Pons (tissue), 1 donor: ENCODE measurements around the gene NSUN2.

ENCODE experiments used
- DNase-seq: peaks from one replicate; pipeline ENCODE4 v3.0.0-alpha.2; 2016; ENCODE audit warnings: low spot score

NSUN2 gene

GRCh38 chr5:6644794-6645241, 12.0 kb upstream of the NSUN2 start:
- DNase-seq = no peak

- DNase-seq = no peak
Measured at GRCh38 chr5:6642655-6643054, 9.8 kb upstream of the NSUN2 start.

DNA sequence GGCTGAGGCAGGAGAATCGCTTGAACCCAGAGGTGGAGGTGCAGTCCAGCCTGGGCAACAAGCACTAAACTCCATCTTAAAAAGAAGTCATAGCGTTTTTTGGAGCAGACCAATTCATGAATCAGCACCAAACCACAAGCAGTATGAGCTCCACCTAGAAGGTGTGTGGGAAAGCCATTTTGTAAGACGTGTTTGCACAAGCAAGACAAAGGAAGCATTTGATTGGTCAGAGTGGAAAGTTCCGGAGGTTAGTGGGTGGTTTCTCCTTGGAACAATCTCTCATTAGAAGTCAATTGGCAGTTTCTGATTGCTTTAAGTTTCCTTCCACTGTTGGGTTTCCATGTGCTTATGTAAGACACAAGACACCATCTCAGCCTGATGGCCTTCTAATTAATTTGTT, 5.4 kb upstream of the NSUN2 start:
- DNase-seq = no peak

GRCh38 chr5:6637590-6637989, 4.7 kb upstream of the NSUN2 start:
- no peak for DNase-seq

DNA sequence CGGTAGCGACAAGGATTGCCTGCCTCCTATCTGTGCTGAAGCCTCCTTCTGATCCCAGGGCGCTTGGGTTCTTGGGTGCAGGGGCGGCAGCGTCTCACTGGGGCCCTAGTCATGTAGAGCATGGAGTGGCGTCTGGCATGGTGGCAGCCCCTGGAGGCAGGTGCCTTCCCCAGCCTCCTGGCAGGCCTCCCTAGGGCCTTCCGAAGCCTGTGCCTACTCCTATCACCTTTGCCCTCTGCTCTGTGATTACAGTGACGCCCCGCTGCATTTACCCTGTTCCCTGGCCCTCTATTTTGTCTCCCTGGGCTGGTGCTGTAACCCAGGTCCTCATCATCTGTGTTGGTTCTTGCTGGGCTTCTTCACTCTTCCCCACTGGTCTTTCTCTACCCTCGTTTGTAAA, 4.2 kb upstream of the NSUN2 start:
- DNase-seq = no peak

GRCh38 chr5:6636293-6636692, 3.4 kb upstream of the NSUN2 start:
- DNase-seq = no peak

DNA sequence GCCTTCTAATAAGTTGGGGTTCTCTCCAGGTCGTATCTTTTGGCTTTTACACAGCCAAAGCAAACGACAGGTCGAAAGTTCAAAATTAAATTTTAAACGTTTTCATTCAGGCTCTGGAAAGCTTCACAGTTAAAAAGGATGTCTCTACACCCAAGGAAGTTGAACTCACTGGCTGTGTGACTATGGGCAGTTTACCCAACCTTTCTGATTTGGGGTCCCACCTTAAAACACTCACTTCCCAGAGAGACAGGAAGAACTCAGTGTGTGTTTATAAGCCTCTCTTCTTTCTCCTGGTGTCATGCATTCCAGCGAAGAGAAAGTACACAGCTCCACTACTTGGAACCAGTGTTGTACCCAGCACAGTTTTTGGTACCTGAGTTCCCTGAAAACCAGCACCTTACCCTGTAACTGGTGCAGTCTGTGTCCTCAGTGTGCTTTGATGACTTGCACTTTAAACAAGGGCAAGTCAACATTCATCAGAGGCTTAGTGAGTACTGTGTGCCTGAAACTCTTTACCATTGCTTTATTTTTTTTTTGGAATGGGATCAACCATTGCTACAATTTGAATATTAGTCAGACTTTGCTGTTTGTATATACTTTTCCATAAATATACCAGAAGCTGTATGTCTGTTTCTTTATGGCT, 2.1 kb upstream of the NSUN2 start:
- no peak for DNase-seq

DNA sequence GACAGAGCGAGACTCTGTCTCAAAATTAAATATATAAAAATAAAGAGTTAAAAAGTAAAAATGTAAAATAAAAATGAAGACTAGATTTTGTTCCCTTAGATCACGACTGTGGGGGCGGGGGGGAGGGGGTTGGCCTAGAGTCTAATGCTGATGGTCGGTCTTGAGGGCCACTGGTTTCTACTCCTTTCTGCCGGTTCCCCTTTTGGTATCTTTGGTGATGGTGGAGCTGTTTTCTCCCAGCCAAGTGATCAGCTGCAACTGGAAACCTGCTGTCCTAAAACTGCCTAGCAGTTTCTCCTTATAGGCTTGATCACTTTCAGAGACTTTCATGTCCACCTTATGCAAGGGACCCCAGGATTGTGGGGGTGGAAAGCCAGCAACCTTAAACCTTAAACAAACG, 1.5 kb upstream of the NSUN2 start:
- DNase-seq = peak; percentile 10

GRCh38 chr5:6633469-6634245, 813 bp upstream of the NSUN2 start:
- no peak for DNase-seq

DNA sequence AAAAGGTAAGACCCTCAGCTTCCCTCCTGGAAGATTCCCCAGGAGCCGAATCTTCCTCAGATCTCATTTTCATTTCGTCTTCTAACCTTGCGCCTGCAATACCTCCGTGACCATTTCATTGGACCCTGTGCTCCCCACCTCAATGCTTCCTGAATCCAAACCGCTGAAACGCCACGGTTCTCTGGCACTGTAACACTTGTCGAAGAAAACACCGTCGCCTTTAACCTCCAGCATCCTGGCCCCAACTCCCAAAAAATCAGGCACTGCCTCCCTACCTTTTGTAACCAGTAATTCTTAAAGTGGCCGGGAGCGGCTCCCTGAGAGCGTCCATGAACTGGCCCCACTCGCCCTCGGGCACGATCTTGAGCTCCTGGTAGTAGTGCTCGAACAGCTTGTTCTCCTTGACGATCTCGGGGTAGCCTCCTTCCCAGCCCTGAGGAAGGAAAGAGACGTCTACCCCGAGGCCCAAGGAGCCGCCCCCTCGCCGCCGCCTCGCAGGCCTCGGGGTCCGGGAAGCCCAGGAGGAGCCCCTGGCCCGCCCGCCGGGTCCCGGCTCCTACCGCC, 438 bp downstream of the NSUN2 start:
- DNase-seq = peak; percentile 20

DNA sequence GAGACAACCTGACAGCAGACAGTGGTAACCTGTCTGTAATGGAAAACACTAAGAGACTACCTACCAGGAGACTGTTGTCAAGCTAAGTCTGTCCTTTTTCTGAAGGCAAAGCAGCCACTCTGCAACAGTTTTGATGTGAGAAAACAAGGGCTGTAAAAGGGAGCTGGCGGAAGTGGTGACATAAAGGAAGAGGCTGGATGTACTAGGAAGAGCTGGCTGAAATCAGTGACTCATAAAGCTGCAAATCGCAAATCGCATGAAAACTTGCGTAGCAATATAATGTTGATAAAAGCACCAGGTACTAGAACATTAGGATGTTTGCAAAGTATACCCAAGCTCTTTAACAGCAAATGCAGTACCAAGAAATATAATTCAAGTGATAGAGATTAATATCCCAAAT, 1.4 kb downstream of the NSUN2 start:
- DNase-seq = no peak

GRCh38 chr5:6626508-6626907, 6.3 kb downstream of the NSUN2 start:
- DNase-seq = no peak

DNA sequence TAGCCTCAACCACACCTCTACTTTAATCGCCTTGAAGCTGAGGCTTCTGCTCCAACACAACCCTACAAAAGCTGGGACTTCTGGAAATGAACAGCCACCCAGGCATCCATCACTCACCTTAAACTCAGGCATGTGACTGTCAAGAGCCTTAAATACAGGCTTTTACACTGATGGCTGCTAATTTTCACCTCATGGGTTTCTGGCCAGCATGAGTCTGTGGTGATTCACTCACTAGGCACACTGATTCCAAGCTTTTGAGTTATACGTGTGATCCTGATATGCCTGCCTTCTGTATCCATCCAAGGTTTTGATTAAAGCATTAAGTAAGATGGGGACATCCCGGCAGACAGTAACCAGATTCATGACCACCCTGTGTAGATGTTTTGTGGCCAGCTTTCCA, 8.9 kb downstream of the NSUN2 start:
- no peak for DNase-seq

DNA sequence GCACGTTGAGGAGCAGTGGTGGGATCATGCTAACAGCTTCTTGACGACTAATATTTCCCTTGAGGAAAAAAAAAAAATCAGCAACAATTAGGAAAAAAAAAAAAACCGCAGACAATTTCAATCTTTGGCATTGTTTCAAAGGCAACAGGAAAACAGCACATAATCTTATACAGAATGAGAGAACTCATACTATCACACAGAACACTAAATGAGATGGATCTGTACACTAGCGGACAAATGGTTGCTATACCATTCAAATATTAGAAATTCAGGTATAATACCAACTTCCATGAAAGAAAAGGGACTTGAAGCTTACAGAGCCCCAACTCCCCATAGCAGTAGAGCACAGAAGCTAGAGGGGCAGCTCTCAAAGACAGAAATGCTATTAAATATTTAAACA, 9.6 kb downstream of the NSUN2 start:
- DNase-seq = no peak

DNA sequence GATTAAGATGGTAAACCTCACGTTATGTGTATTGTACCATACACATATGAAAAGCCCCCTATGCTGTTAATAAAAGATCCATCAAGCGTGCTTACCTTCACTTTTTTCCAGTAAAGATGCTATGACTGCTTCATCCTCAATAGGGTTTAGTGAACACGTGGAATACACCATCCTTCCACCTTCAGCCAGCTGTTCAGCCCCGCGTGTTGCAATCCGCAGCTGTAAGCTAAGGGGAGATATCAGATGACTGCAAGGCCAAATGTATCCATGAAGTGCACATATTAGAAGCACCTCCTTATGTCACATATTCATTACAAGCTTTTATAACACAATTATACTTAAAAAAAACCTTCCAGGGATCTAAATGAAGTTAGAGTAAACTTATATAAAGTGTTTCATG, 16.2 kb downstream of the NSUN2 start:
- DNase-seq = no peak

DNA sequence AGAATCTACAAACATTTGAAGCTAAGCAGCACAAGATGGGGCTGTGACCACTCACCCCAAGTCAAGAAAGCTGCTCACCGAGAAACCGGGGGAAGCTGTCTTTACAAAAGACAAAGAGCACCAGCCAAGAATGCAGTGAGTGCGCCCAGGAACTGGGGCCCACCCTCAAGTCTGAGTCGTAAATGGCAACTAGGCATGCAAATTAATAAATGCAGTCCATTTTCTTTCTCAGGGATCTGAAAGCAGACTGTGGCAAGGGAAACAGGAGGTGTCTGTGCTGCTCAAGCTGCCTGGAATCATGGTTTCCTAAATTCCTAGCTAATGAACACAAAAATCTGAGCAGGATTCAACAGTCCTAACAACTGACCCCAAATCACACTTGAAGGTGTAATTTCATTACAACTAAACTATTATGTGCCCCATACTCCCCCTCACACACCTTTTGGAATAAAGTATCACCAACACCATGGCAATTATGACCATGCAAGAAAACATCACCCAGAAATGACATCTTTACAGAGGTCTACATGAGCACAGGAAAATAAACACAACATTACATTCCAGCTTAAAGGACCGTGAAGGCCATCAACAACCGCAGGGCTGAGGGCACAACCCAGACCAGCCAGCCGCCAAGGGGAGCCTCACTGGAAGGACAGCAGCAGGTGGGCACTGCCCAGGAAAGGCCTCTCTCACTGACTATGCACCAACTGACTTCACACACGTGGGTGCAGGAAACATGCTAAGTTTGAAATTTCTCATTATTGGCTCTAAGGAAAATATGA, 17.6 kb downstream of the NSUN2 start:
- no peak for DNase-seq

DNA sequence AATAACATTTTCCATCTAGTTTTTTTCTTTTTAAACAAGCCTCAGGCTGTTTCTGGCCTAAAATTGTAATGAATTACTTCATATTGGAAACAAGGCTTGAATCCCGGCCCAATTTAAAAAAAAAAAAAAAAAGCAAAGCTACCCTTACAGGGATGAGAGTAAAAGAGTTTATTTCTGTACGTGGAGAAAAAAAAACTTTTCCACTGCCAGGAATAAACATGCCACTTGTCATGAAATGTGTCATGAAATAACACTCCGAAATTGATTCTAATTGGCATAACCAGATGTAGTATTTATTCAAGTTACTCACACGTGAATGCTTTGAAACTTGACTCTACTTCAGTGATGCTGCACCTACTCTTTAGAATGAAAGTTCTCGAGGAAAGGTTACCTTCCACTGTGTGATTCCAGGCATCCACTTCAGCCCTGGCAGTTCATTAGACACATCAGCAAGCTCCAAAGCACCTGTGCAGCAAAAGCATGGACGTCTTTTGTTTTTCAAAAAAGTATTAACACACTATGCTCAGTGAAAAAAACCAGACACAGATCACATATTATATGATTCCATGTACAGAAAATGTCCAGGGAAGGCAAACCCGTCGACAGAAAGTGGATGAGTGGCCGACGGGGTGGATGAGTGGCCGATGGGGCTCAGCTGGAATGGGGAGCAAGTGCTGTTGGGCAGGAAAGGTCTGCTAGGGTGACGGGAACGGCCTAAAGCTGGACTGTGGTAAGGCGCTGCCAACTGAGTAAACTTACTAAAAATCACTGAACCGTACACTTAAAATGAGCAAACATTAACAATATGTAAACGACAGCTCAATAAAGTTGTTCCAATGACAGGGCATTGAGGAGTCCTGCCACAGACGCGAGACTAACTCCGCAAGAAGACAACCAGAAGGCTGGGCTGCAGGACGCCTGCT, 21.2 kb downstream of the NSUN2 start:
- no peak for DNase-seq

DNA sequence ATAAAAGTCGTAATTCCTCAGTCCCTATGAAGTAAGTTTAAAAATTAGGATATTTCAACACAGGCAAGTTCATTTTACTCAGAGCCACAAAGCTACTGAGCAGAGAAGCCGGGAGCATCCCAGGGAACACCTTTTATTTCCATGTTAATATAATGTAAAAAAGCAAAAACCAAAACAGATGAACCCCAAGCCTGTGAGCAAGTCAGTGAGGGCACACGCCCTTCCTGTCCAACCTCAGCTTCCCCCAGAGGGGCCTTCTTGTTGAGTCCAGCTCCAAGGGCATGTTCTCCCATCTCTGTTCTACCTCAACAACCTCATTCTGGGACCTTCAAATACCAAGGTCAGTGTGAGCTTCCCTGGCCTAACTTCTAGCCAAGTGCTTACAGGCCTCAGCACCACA, 24.8 kb downstream of the NSUN2 start:
- DNase-seq = no peak

DNA sequence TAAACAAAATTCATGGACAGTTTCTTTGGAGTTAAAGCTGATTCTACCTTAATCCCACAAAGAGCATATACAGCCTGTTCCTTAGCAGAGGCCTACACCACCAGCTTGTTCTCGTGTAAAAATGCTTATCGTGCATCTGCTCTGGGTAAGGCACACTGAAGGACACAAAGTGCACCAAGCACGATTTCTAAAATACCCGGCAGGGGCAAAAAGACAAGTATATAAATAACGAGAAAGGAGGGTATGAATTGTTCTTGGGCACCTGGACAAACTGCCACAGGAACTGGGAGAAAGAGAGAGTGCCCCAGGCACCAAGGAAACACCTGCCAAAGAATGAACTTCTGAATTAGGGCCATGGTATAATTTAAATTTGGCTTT, 25.3 kb downstream of the NSUN2 start:
- no peak for DNase-seq

- no peak for DNase-seq
Measured at GRCh38 chr5:6606884-6607558, 25.8 kb downstream of the NSUN2 start.

GRCh38 chr5:6604946-6605345, 27.9 kb downstream of the NSUN2 start:
- DNase-seq = no peak
